PC-3 (cell line): ENCODE results near the gene RXRA. TPM values are rescaled to one million over a fixed set of nuclear protein-coding genes. Genes with fewer than 3 reads are reported as not detected.

Source experiments
- ATAC-seq: fragments of 200-7000 bp; cut with Tn5 transposase; 2 replicates; pipeline ENCODE4 v1.9.1; 2020; ENCODE audit warnings: mild to moderate bottlenecking, moderate library complexity
- BruUV-seq: library from RNA; stranded (reverse); fragments of 400-500 nt; replicated peaks from 2 replicates; lab custom pipeline; 2021; lab: Mats Ljungman, UMichigan
- CTCF ChIA-PET: fragments of 300-600 bp; sonication (Branson Sonifier 250); formaldehyde crosslinking; loops from one replicate; lab custom pipeline; 2022; ENCODE audit warnings: antibody characterized with exemption; lab: Charles Lee
- POLR2A ChIA-PET: fragments of 300-600 bp; sonication (Branson Sonifier 250); formaldehyde crosslinking; loops from one replicate; lab custom pipeline; 2022; ENCODE audit warnings: antibody characterized with exemption; ENCODE audit not compliant: unreplicated experiment; lab: Charles Lee
- DNase-seq: peaks from one replicate; pipeline ENCODE4 v3.0.0-alpha.2; 2015
- H2AFZ ChIP-seq: fragments of 300-600 bp; sonication (generic); 2 replicates; pipeline ENCODE4 v1.6.0; 2016; ENCODE audit warnings: antibody characterized with exemption, low read length
- H3F3A ChIP-seq: fragments of 300-600 bp; sonication (generic); one replicate; pipeline ENCODE4 v1.6.0; 2017; ENCODE audit warnings: antibody characterized with exemption, low read length, control low read depth, mild to moderate bottlenecking; ENCODE audit not compliant: unreplicated experiment
- H3K27ac ChIP-seq: fragments of 300-600 bp; sonication (generic); 2 replicates; pipeline ENCODE4 v1.5.1; 2016; ENCODE audit warnings: mild to moderate bottlenecking, low read length
- H3K27me3 ChIP-seq: fragments of 300-600 bp; sonication (generic); 2 replicates; pipeline ENCODE4 v1.6.1; 2016; ENCODE audit warnings: low read length, mixed read lengths
- H3K36me3 ChIP-seq: fragments of 300-600 bp; sonication (generic); 2 replicates; pipeline ENCODE4 v1.6.1; 2016; ENCODE audit warnings: low read depth, mixed run types, low read length, mixed read lengths
- H3K4me1 ChIP-seq: fragments of 300-600 bp; sonication (generic); 2 replicates; pipeline ENCODE4 v1.5.1; 2016; ENCODE audit warnings: low read length; ENCODE audit not compliant: insufficient read depth
- H3K4me2 ChIP-seq: fragments of 300-600 bp; sonication (generic); 2 replicates; pipeline ENCODE4 v1.6.0; 2016; ENCODE audit warnings: low read length
- H3K4me3 ChIP-seq: fragments of 300-600 bp; sonication (generic); 2 replicates; pipeline ENCODE4 v1.5.1; 2016; ENCODE audit warnings: mild to moderate bottlenecking, low read length, mixed read lengths
- H3K79me2 ChIP-seq: fragments of 300-600 bp; sonication (generic); 2 replicates; pipeline ENCODE4 v1.6.1; 2017; ENCODE audit warnings: low read length, mixed read lengths
- H3K9ac ChIP-seq: fragments of 300-600 bp; sonication (generic); 2 replicates; pipeline ENCODE4 v1.6.0; 2016; ENCODE audit warnings: mild to moderate bottlenecking, low read length
- H3K9me2 ChIP-seq: fragments of 300-600 bp; sonication (generic); replicated peaks from 2 replicates; pipeline ENCODE4 v1.6.1; 2016; ENCODE audit warnings: mixed run types, low read length, mixed read lengths
- H3K9me3 ChIP-seq: fragments of 300-600 bp; sonication (generic); 2 replicates; pipeline ENCODE4 v1.6.1; 2016; ENCODE audit warnings: low read length, mixed read lengths
- H4K20me1 ChIP-seq: fragments of 300-600 bp; sonication (generic); 2 replicates; pipeline ENCODE4 v1.6.1; 2016; ENCODE audit warnings: low read length, mixed read lengths
- CTCF ChIP-seq: fragments of 300-600 bp; sonication (generic); conservative IDR thresholded peaks from 2 replicates; pipeline ENCODE4 v1.5.1; 2017; ENCODE audit warnings: antibody characterized with exemption, low read depth, mild to moderate bottlenecking, low read length
- EZH2 ChIP-seq: fragments of 300-600 bp; sonication (generic); IDR thresholded peaks from one replicate; pipeline ENCODE4 v1.6.1; 2017; ENCODE audit warnings: antibody characterized with exemption, mild to moderate bottlenecking, low read length; ENCODE audit not compliant: unreplicated experiment
- EZH2phosphoT487 ChIP-seq: fragments of 300-600 bp; sonication (generic); IDR thresholded peaks from 2 replicates; pipeline ENCODE4 v1.6.1; 2018; ENCODE audit warnings: mild to moderate bottlenecking, antibody characterized with exemption, low read length, borderline replicate concordance
- intact Hi-C: fragments of 100-400 bp; cut with micrococcal nuclease; formaldehyde crosslinking; loops from 2 replicates; pipeline ENCODE4 v1.9.0; 2023
- total RNA-seq: library from RNA; depleted of rRNA; stranded (reverse); fragments of >200 nt; gene quantifications from 2 replicates; pipeline ENCODE4 v1.2.3, GENCODE V29; 2014

Gene RXRA
- total RNA-seq, 1 experiment from 2014 or later = 17.5 TPM

DNA sequence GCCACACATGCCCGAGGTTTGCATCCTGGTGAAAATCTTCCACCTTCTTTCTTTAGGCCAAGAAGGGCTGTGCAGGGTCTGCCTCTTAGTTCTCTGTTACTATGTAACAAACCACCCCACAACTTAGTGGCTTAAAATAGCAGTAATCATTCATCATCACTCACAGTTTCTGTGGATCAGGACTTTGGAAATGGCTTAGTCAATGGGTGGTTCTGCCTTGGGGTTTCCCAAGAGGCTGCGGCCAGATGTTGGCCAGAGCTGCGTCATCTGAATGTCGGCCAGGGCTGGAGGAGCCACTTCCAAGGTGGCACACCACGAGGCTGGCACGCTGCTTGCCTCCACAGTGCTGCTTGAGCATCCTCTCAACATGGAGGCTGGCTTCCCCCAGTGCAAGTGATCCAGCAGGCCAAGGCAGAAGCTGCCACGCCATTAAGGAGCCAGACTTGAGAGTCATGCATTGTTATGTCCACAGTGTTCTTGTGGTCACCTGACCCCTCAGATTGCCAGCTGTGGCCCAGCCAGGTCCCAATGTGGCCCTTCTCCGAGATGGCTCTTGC, 135.2 kb downstream of the RXRA start:
- CTCF ChIA-PET = no interaction called here
- Histone ChIP-seq H3F3A (no peaks in the 10 kb centered on the region), H3K27ac (no peak overlapping the region), H3K36me3 (no peaks in the 10 kb centered on the region), H3K4me3 (no peak overlapping the region), H3K4me1 (peaks cover 5% of the 10 kb centered on the region; the same call in 1 of the 2 replicates), H4K20me1 (no peaks in the 10 kb centered on the region), H3K79me2 (no peaks in the 10 kb centered on the region), H3K9ac (no peak overlapping the region), H3K9me2 (no peaks in the 10 kb centered on the region), H3K9me3 (no peaks in the 10 kb centered on the region), H3K4me2 (no peak overlapping the region), H3K27me3 (no peaks in the 10 kb centered on the region), H2AFZ (no peak overlapping the region)
- ATAC-seq = no peak
- intact Hi-C loops = no loop called here
- no peak for DNase-seq
- POLR2A ChIA-PET = no interaction called here
- BruUV-seq = no TSS peak
- TF ChIP-seq CTCF (no peak), EZH2phosphoT487 (no peak)

DNA sequence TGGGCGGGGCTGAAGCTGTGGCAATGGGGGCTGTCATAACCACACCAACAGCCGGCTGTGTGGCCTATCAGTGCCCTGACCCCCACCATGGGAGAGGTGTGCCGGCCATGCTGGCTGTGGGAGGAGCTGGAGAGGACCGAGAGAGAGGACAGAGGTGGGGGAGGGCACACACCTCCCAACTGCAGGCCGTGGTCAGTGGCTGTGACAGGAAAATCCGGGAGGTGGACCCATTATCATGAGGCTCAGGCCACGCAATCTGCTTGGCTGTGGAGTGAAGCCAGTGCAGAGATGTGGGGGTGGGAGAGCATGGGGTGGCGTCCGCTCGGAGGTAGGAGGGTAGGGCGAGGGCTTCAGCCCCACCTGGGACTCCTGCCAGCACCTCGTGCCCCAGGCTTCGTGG, 136.1 kb downstream of the RXRA start:
- Histone ChIP-seq H3K9ac (no peak overlapping the region), H3K4me1 (no peaks in the 10 kb centered on the region), H3K4me3 (no peak overlapping the region), H3K79me2 (no peaks in the 10 kb centered on the region), H2AFZ (no peak overlapping the region), H3K9me2 (no peaks in the 10 kb centered on the region), H3K9me3 (no peaks in the 10 kb centered on the region), H3K27ac (no peak overlapping the region), H3K4me2 (no peak overlapping the region), H4K20me1 (no peaks in the 10 kb centered on the region), H3F3A (no peaks in the 10 kb centered on the region), H3K36me3 (no peaks in the 10 kb centered on the region), H3K27me3 (no peaks in the 10 kb centered on the region)
- ChIA-PET CTCF (no interaction called here), POLR2A (no interaction called here)
- DNase-seq (no peak), ATAC-seq (no peak)
- intact Hi-C loops = no loop called here
- TF ChIP-seq EZH2phosphoT487 = no peak
- no peak for TF ChIP-seq CTCF
- no peak for TF ChIP-seq EZH2
- no TSS peak for BruUV-seq

- no peaks in the 10 kb centered on the region for H3K4me1 ChIP-seq
- POLR2A ChIA-PET = no interaction called here
Measured at GRCh38 chr9:134463280-134463679, 137.0 kb downstream of the RXRA start.

More at GRCh38 chr9:134463280-134463679, 137.0 kb downstream of the RXRA start:
- Histone ChIP-seq H3K9ac (no peak overlapping the region), H3F3A (no peaks in the 10 kb centered on the region), H2AFZ (no peak overlapping the region), H3K9me3 (no peaks in the 10 kb centered on the region), H3K27ac (no peak overlapping the region), H3K36me3 (no peaks in the 10 kb centered on the region), H3K9me2 (no peaks in the 10 kb centered on the region), H4K20me1 (no peaks in the 10 kb centered on the region), H3K4me3 (no peak overlapping the region), H3K27me3 (no peaks in the 10 kb centered on the region), H3K79me2 (no peaks in the 10 kb centered on the region), H3K4me2 (no peak overlapping the region)
- CTCF ChIA-PET = no interaction called here
- DNase-seq = no peak
- intact Hi-C loops = no loop called here
- no TSS peak for BruUV-seq
- no peak for ATAC-seq
- TF ChIP-seq CTCF (no peak), EZH2 (no peak), EZH2phosphoT487 (no peak)
